ENCODE data around the gene CFAP300. TPM values are rescaled to one million over a fixed set of nuclear protein-coding genes. Genes with fewer than 3 reads are reported as not detected.

Gene CFAP300
- polyA plus RNA-seq, 1 donor: 1.5 TPM

Other genes starting within 250 kb of the CFAP300 start
- 3.1 TPM for gene CEP126, start 132.4 kb upstream of the CFAP300 start, polyA plus RNA-seq (ENCODE audit: insufficient read length)
- gene ANGPTL5, start 130.9 kb upstream of the CFAP300 start, polyA plus RNA-seq (ENCODE audit: insufficient read length): 0.38 TPM
- 74.0 TPM for gene YAP1, start 63.0 kb downstream of the CFAP300 start, polyA plus RNA-seq (ENCODE audit: insufficient read length)